NCI-H1417 treated with DMSO at 0.1 percent for 48 hours (cell line): ENCODE measurements around the gene MS4A6A.
"Not testable (repeated sequence)": the region's sequence is repeated elsewhere in the genome, so short reads cannot be mapped to it uniquely, and the experiment has no call there.

ENCODE experiments used
- DNase-seq: peaks from one replicate; lab custom pipeline; 2025; lab: John Stamatoyannopoulos, UW

MS4A6A gene

GRCh38 chr11:60183591-60184205 lies 815 bp upstream of the MS4A6A start:
- DNase-seq = no peak

DNA sequence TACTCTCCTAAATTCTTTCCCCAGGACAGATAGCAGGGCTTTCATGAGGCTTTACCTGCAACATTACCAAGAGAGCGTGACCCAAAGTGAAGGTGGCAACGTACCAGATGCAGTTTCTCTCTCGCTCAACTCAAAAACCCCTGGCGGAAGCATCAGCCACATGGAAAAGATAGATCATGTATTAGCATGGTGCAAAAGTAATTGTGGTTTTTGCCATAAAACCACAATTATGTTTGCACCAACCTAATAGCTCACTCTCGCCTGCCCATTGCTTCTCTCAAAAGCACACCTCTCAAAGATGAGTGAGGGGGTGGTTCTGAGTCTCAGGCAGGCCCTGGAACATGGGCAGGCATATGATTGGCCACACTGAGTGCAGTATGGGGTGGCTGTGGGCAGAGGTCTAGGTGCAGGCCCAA lies 7.0 kb downstream of the MS4A6A start:
- DNase-seq = no peak

DNA sequence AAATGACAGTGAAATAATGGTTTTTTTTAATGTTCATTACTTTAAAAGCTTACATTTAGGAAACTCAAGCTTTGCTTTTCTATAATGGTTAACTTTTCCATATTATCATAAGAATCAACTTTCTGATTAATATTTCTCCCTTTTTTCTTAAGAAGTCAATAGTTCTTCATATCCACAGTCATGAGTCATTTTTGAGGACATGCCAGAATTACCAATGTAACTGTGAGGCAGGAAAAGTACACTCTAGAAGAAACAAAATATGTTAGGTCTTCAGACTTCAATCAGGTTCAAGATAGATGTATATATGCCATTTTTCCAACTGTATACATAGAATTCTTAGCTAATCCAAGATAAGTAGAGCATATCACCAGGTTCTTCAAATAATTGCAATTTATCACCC lies 10.9 kb downstream of the MS4A6A start:
- no peak for DNase-seq

- no peak for DNase-seq
These were observed 12.3 kb downstream of the MS4A6A start for GRCh38 chr11:60170566-60170965.

GRCh38 chr11:60169264-60169915 lies 13.5 kb downstream of the MS4A6A start:
- no peak for DNase-seq

GRCh38 chr11:60168306-60168705 lies 14.6 kb downstream of the MS4A6A start:
- no peak for DNase-seq

DNA sequence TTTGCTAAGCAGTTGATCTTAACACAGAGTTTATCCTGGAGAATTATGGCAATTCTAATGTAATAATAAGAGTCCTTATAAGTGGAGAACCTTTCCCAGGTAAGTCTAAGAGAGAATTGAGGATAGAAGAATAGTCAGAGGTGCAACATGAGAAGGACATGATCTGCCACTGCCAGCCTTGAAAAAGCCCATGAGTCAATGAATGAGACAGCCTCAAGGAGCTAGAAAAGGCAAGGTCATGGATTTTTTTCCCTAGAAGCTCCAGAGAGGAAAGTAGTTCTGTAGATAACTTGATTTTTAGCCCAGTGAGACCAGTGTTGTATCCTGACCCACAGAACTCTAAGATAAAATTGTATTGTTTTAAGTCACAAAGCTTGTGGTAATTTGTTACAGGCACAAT lies 16.9 kb downstream of the MS4A6A start:
- no peak for DNase-seq

DNA sequence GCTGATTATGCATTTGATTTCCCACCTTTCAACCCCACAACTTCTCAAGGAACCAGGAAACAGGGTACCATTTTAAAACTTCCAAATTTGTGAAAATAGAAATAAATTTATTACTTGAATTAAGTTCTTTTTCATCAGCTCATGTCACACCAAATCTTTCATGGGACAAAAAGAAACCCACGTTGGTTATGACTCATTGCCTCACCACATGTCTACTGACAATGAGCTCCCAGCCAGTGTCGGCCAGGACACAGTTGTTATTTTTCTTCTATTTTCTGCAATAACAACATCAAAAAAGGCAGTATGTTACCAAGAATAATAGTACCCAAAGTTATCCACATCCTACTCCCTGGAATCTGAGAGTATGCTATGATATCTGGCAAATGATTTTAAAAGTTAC lies 17.3 kb downstream of the MS4A6A start:
- no peak for DNase-seq

GRCh38 chr11:60164550-60165075 lies 18.3 kb downstream of the MS4A6A start:
- DNase-seq = no peak

GRCh38 chr11:60161766-60162165 lies 21.1 kb downstream of the MS4A6A start:
- no peak for DNase-seq

- DNase-seq = no peak
These were observed 21.8 kb downstream of the MS4A6A start for GRCh38 chr11:60161107-60161506.

DNA sequence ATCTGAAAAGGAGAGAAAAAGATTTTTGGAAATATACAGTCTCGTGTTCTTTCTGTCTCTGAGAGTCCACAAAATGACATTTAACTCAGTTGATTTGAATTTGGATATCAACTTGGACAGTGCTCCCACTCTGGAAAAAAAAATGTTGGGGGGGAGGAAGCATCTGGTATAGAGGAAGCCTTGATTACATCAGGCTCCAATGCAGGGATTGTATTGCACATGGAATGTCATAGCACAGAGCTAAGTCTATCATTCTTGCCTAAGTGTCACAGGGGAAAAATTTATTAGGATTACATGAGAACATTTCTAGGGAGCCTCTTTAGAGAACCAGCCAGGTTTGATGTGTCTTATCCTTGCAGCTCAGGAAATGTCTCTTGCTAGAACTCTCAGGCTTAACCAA lies 23.0 kb downstream of the MS4A6A start:
- no peak for DNase-seq

DNA sequence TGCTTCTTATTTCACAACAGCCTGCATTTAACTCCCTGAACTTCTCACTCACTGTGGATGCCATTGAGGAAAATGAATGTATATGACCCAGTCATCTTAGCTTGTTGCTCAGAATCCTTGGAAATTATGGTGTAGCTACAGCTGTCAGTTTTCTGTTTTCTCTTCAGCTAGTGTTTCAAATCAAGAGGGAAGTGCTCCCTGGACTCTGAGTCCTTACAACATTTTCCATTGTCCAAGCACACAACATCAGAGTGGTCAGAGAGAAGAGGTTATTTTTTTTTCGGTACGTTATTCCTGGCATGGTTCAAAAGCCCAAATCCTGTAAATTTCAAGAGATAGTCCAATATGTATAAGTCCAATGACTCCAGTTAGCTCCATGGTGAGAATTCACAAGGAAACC lies 23.6 kb downstream of the MS4A6A start:
- no peak for DNase-seq

DNA sequence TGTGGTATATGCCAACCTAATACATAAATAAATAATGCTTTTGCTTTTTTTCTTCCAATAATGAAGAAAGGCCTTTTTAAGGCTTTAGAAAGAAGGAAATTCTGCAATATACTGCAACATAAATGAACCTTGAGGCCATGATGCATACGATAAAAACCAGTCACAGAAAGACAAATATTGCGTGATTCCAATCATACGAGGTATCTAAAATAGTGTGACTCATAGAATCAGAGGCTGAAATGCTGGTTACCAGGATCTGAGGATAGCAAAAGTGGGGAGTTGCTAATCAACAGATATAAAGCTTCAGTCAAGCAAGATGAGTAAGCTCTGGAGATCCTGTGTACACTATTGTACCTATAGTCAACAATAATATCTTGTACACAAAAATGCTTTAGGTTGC lies 24.2 kb downstream of the MS4A6A start:
- DNase-seq = no peak

GRCh38 chr11:60155931-60156330 lies 27.0 kb downstream of the MS4A6A start:
- DNase-seq = no peak

GRCh38 chr11:60152727-60153126 lies 30.2 kb downstream of the MS4A6A start:
- not testable (repeated sequence) for DNase-seq

- no peak for DNase-seq
These were observed 32.6 kb downstream of the MS4A6A start for GRCh38 chr11:60150279-60150678.

GRCh38 chr11:60145677-60146076 lies 37.2 kb downstream of the MS4A6A start:
- no peak for DNase-seq

DNA sequence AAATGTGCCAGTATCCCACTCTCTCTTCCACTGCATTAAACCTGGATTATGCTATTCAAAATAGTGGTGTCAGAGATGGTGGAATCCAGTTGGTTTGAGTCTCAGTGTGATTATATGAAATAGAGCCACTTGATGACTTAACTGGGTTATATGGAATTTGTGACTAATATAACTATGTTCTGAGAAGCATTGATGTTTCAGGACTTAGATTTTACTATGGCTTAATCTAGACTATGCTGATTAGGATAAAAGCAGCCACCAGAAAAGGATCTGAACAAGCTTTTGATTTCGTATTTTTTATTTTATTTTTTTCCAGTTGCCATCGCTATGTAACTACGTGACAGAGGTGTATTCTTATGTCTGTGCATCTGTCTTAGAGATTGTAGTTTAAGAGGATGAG lies 39.1 kb downstream of the MS4A6A start:
- DNase-seq = no peak

DNA sequence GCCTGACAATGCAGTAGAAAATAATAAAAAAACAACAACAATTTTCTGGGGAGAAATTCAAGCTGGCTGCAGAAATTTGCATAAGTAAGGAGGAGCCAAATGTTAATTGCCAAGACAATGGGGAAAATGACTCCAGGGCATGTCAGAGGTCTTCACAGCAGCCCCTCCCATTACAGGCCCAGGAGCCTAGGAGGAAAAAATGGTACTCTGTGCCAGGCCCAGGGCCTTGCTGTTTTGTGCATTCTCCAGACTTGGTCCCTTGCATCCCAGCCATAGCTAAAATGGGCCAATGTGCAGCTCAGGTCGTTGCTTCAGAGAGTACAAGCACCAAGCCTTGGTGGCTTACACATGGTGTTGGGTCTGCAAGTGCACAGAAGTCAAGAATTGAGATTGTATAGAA lies 49.0 kb downstream of the MS4A6A start:
- no peak for DNase-seq

GRCh38 chr11:60131912-60132311 lies 51.0 kb downstream of the MS4A6A start:
- no peak for DNase-seq

GRCh38 chr11:60130496-60130895 lies 52.4 kb downstream of the MS4A6A start:
- DNase-seq = no peak

GRCh38 chr11:60129853-60130252 lies 53.0 kb downstream of the MS4A6A start:
- no peak for DNase-seq

- not testable (repeated sequence) for DNase-seq
These were observed 54.0 kb downstream of the MS4A6A start for GRCh38 chr11:60128866-60129265.
